Measurements from ENCODE around the gene PSAPL1.

The PSAPL1 gene

DNA sequence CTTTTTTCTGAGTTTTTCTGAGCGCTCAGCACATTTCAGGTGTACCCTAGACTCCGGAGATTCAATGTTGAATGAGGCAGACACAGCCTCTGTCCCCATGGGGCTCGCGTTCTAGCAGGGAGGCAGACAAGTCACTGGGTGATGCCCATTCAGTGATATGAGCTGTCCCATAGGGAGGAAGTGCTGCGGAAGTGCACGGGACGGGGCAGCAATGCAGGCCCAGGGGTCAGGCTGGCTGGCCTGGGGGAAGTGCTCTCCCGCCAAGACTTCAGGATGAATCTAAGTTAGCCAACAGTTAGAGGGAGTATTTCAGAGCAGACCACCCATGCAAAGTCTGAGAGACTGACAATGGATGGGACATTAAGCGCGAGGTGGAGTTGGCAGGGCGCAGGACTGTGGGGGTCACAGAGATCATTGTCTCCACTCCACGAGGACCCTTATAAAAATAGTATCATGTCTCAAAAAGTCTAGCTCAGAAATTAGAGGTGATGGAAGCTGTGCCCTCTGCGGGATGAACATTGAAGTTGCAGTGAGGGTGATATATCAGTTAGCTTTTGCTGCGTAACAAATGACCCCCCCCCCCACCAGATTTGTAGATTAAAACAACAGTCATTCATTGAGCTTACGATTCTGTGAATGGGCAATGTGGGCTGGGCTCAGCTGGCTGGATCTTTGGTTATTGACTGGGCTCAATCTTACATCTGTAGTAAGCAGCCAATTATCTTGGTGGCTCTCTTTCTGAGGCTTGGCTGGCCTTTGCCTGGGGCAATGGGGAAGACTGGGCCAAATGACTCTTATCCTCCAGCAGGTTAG, 16.4 kb downstream of the PSAPL1 start:
- DNase-seq (ENCODE audit: low spot score): no peak

- no peak for DNase-seq (ENCODE audit: low spot score)
Observed at GRCh38 chr4:7417639-7418038, 17.1 kb downstream of the PSAPL1 start.

DNA sequence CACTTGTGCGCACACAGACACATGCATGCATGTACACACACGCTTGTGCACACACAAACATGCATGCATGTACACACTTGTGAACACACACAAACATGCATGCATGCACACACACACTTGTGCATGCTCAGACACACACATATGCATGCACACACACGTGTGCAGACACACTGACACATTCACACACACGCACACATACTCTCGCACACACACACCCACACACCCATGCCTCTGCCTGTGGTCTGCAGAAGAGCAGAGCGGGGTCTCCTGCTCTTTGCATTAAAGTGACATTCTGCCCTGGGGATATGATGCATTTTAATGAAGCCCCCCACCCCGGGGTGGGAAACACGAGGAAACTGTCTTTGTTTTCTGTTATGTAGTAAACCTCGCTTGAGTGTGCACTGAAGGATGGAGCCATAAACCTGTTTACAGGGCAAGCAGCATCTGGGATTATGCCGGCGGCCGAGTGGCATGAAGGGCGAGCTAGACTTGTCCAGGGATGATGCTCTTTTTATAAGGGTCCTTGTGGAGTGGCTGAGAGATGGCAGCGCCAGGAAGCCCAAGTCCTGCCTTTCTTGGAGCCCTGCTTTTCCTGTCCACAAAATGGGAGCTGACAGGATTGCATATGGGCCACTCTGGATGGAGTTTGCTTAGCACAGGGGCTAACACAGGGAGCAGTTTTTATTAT, 17.8 kb downstream of the PSAPL1 start:
- no peak for DNase-seq (ENCODE audit: low spot score)

GRCh38 chr4:7415927-7416686, 18.6 kb downstream of the PSAPL1 start:
- DNase-seq (ENCODE audit: low spot score): no peak

DNA sequence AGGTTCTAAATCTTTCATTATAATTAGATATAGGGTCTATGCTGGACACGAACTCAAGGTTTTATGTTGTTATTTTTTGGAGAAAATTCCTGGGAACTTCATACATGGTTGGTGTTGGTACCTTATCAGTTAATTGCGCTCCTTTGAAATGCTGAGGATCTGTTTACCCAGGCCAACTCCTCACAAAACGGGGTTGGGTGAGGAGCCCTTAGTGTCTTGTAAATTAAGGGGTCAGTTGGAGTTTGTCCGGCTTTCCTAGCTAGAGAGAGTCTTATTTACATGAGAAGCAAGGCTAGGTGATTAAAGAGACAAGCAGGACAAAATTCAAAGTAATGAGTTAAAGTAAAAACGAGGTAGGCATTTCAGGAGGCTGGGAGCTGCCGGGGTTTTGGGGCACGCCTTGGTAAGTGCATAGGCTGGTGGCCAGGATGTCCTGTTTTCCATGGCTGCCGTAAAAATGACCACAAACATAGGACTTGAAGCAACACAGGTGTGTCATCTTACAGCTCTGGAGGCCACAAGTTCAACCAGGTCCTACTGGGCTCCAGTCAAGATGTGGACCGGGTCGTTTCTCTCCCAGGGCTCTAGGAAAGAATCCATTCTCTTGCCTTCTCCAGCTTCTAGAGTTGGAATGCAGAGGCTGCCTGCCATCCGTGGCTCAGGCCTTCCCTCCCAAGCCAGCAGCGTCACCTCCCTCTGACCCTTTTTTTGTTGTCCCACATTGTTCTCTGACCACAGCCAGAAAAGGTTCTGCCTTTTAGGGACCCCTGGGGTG, 19.8 kb downstream of the PSAPL1 start:
- DNase-seq (ENCODE audit: low spot score): no peak

DNA sequence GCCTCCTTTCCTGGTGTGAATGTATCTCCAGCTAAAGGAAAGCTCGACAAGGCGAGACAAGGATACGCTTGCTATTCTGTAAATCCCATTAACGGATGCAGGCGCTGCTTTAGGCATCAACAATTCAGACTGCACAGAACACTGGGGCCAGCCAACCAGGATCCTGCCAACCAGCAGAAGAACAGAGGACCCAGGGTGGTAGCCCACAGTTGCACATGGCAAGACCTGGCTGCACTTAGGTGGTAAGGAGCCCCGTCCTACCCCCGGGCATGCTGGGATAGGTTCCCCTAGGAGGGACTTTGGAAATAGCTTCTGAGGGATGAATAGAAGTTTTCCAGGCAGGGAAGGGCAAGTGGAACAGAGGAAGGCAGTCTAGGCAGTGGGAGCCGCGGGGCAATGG, 20.7 kb downstream of the PSAPL1 start:
- no peak for DNase-seq (ENCODE audit: low spot score)

DNA sequence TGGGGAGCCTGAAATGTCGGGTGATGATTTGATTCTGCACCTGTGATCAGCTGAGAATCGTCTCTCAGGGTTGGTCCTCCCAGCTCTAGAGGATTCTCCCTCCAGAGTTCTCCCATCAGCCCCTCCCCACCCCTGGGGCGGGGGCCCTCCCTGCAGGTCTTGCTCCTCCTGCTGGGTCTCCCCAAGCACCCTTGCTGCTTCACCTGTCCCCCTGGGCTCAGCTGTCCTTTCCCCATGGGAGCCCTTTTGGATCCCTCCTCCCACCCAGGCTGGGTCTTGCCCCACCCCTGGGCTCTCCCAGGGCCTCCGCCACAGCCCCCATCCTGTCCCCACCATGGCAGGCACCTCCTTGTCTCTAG, 22.2 kb downstream of the PSAPL1 start:
- no peak for DNase-seq (ENCODE audit: low spot score)

- DNase-seq (ENCODE audit: low spot score): no peak
Observed at GRCh38 chr4:7411896-7412553, 22.7 kb downstream of the PSAPL1 start.

DNA sequence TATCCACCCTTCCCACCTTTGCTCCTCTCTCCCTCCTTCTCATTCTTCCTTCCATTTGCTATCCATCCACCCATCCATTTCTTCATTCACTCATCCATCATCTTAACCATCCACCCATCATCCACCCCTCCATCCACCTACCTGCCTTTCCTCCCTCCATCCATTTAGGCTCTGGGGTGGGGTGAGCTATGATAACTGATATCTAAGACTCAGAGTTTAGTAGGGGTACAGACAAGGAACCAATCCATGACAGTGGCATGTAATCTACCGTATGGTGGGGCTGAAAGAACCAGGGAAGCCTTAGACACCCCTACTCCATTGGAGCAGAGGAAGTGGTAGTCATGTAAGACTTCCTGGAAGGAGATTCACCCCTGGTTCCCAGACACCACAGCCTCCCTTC, 23.2 kb downstream of the PSAPL1 start:
- DNase-seq (ENCODE audit: low spot score): no peak

DNA sequence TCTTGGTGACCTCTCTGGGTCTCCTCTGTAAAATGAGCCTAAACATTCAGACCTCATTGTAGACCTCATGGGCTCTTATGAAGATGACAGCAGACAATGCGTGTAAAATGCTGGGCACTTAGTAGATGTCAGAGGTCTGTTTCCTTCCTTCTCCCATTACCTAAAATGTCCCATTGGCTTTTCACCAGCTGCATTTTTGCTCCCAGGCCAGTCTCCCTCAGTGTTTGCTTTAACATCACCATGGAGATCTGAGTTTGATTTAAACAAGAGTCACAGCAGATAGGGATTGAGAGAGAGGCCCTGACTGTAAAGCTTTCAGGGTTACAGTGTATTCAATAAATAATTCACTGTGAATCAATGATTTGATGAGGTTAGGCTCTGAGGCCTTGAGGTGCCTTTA, 24.3 kb downstream of the PSAPL1 start:
- no peak for DNase-seq (ENCODE audit: low spot score)

DNA sequence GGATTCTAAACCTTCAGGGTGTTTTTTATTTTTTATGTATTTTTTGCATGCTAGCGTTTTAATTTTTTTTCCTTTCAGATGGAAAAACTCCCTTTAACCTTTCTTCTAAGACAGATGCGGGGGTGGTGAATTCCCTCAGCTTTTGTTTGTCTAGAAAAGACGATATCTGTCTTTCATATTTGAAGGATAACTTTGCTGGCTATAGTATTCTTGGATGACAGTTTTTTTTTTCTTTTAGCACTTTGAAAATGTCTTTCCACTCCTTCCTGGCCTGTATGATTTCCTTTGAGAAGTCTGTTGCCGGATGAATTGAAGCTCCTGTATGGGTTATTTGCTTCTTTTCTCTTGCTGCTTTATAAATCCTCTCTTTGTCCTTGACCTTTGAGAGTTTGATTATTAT, 26.6 kb downstream of the PSAPL1 start:
- DNase-seq (ENCODE audit: low spot score): no peak

GRCh38 chr4:7403001-7403400, 31.7 kb downstream of the PSAPL1 start:
- no peak for DNase-seq (ENCODE audit: low spot score)

- no peak for DNase-seq (ENCODE audit: low spot score)
Observed at GRCh38 chr4:7402526-7402925, 32.2 kb downstream of the PSAPL1 start.

DNA sequence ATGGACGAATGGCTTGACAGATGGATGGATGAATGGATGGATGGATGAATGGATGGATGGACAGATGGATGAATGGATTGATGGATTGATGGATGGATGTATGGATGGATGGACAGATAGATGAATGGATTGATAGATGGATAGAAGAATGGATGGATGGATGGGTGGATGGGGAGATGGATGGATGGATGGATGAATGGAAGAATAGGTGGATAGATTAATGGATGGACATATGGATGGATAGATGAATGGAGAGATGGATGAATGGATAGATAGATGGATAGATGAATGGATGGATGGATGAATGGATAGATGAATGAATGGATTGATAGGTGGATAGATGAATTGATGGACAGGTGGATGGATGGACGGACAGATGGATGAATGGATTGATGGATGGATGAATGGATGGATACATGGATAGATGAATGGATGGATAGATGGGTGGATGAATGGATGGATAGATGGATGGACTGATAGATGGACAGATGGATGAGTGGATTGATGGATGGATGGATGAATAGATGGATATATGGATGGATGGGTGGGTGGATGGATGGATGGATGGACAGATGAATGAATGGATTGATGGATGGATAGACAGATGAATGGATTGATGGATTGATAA, 33.9 kb downstream of the PSAPL1 start:
- DNase-seq (ENCODE audit: low spot score): no peak

- DNase-seq (ENCODE audit: low spot score): no peak
Observed at GRCh38 chr4:7399440-7400234, 35.1 kb downstream of the PSAPL1 start.

GRCh38 chr4:7398788-7399439, 35.8 kb downstream of the PSAPL1 start:
- DNase-seq (ENCODE audit: low spot score): no peak

DNA sequence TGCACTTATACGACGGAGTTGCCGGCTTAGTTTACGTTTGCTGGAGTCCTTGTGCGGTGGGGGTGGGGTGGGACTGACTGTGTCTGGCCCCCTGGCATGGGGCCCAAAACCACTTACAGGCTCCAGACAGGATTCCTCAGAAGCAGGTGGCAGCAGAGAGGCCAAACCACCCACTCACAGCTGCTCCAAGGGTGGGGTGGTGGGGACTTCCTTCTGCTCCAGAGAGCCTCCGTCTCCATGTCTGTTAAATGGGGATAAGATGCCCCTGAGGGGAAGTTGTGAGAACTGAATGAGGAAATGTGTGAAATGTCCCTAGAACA, 36.7 kb downstream of the PSAPL1 start:
- DNase-seq (ENCODE audit: low spot score): no peak

DNA sequence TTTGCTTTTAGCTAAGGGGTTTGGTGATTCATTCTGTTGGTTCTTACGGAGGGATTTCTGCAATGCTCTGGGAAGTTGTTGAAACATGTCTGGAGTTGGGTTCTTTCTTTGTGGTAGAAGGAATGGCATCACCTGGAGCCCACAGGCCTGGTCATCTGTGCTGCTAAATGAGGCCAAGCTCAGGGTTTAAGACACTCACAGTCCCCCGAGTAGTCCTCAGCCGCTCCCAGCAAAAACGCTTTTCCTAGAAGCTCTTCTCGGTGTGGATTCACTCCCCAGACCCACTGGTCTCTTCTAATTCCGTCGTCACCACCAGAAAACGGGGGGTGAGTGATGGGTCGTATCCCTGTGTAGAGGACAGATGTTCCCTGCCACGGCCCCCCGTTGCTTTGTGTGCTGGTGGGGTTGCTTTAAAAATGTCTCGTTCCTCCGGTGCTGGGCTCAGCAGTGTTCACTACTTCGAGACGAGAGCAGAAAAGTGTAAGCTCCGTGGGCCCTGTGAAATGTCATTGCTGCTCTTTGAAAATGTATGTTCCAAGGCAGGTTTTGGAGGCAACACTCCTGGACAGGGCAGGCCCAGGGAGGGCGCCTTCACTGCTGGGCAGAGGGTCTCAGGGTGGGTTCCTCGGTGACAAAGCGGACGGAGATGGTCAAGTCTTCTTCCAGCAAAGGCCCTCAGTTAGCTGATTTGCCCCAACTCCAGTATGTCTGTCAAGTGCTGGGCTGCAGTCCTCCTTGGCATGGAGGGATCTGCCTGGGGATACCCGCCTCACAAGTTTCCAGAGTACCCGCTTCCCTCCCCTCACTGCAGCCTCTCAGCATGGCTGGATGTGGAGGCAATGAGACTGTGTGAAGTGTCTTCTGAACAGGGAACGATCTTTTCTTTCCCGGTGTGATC, 37.3 kb downstream of the PSAPL1 start:
- DNase-seq (ENCODE audit: low spot score): no peak

Measured in AG08395 (cell line).